CD14-positive monocyte (primary cell): Measurements from ENCODE around the gene HAX1. TPM values are rescaled to one million over a fixed set of nuclear protein-coding genes. Genes with fewer than 3 reads are reported as not detected.

Experiments used
- DNase-seq, 3 donors: peaks; one replicate each; pipeline ENCODE4 v3.0.0-alpha.2; 2011 to 2022
- H2AFZ ChIP-seq: 2 replicates; pipeline ENCODE4 v1.6.0; 2012; ENCODE audit warnings: mild to moderate bottlenecking, low read depth, low read length, inconsistent platforms; ENCODE audit not compliant: insufficient read depth, poor library complexity, severe bottlenecking
- H3K27ac ChIP-seq, 2 donors: 1 replicate in 1 of 2; 2 replicates in 1 of 2; pipeline ENCODE4 v1.5.1; 2012 to 2013; ENCODE audit warnings: low read length in 2 of 2, control low read depth in 1 of 2, inconsistent platforms in 1 of 2, low read depth in 1 of 2, mild to moderate bottlenecking in 1 of 2
- H3K27me3 ChIP-seq, 2 donors: one replicate each; pipeline versions ENCODE4 v1.6.0 to v1.6.1; 2011 to 2013; ENCODE audit warnings: low read length in 2 of 2; ENCODE audit not compliant: control insufficient read depth in 2 of 2, insufficient read depth in 2 of 2
- H3K36me3 ChIP-seq, 2 donors: replicated peaks in 1 of 2; 1 replicate in 1 of 2; 2 replicates in 1 of 2; pipeline versions ENCODE4 v1.5.1 to v1.6.1; 2012 to 2013; ENCODE audit warnings: low read length in 2 of 2, control low read depth in 1 of 2, inconsistent platforms in 1 of 2, mild to moderate bottlenecking in 1 of 2; ENCODE audit not compliant: insufficient read depth in 2 of 2, control insufficient read depth in 1 of 2
- H3K4me1 ChIP-seq, 2 donors: 1 replicate in 1 of 2; 2 replicates in 1 of 2; pipeline versions ENCODE4 v1.5.1 to v1.6.1; 2012 to 2013; ENCODE audit warnings: low read length in 2 of 2, control low read depth in 1 of 2, inconsistent platforms in 1 of 2, mild to moderate bottlenecking in 1 of 2, moderate library complexity in 1 of 2; ENCODE audit not compliant: insufficient read depth in 2 of 2, control insufficient read depth in 1 of 2
- H3K4me2 ChIP-seq: replicated peaks from 2 replicates; pipeline ENCODE3; 2012; ENCODE audit warnings: low read length, moderate library complexity, mild to moderate bottlenecking; ENCODE audit not compliant: poor library complexity, severe bottlenecking; ENCODE audit errors: extremely low read depth
- H3K4me3 ChIP-seq, 3 experiments: fragments of 200-600 bp in 1 of 3; sonication (generic) in 1 of 3; replicated peaks in 1 of 3; 1 replicate in 2 of 3; 2 replicates in 1 of 3; pipeline ENCODE4 v1.5.1; 2011 to 2013; ENCODE audit warnings: low read length in 3 of 3, mild to moderate bottlenecking in 3 of 3, control low read depth in 2 of 3, low read depth in 2 of 3, inconsistent platforms in 1 of 3, moderate library complexity in 1 of 3
- H3K79me2 ChIP-seq: 2 replicates; pipeline ENCODE4 v1.6.0; 2012; ENCODE audit warnings: mild to moderate bottlenecking, control low read depth, inconsistent platforms, low read length, moderate library complexity; ENCODE audit not compliant: insufficient read depth
- H3K9ac ChIP-seq: 2 replicates; pipeline ENCODE4 v1.6.0; 2017; ENCODE audit warnings: low read length, mild to moderate bottlenecking; ENCODE audit not compliant: insufficient read depth, poor library complexity, severe bottlenecking
- H3K9me3 ChIP-seq, 2 donors: replicated peaks in 1 of 2; 1 replicate in 1 of 2; 2 replicates in 1 of 2; pipeline versions ENCODE4 v1.5.1 to v1.6.1; 2012 to 2013; ENCODE audit warnings: low read length in 2 of 2, control low read depth in 1 of 2; ENCODE audit not compliant: control insufficient read depth in 1 of 2, insufficient read depth in 1 of 2
- H4K20me1 ChIP-seq: 2 replicates; pipeline ENCODE4 v1.6.0; 2012; ENCODE audit warnings: mild to moderate bottlenecking, low read length, control low read depth, moderate library complexity; ENCODE audit not compliant: insufficient read depth
- H3K27ac Mint-ChIP-seq, 7 donors: one replicate each; pipeline ENCODE4 v1.8.0; 2020; ENCODE audit warnings: mild to moderate bottlenecking in 7 of 7, mixed read lengths in 7 of 7, moderate library complexity in 6 of 7, inconsistent platforms in 2 of 7
- H3K27me3 Mint-ChIP-seq, 3 donors: one replicate each; pipeline ENCODE4 v1.8.0; 2021 to 2022; ENCODE audit warnings: low read depth in 3 of 3, mild to moderate bottlenecking in 3 of 3, mixed read lengths in 3 of 3, moderate library complexity in 3 of 3, inconsistent platforms in 1 of 3
- H3K36me3 Mint-ChIP-seq, 2 donors: one replicate each; pipeline ENCODE4 v1.8.0; 2020; ENCODE audit warnings: mixed read lengths in 2 of 2, inconsistent platforms in 1 of 2, mild to moderate bottlenecking in 1 of 2
- H3K4me1 Mint-ChIP-seq: one replicate; pipeline ENCODE4 v1.8.0; 2020; ENCODE audit warnings: mild to moderate bottlenecking, mixed read lengths
- H3K4me3 Mint-ChIP-seq, 2 donors: one replicate each; pipeline ENCODE4 v1.8.0; 2020; ENCODE audit warnings: mild to moderate bottlenecking in 2 of 2, mixed read lengths in 2 of 2, moderate library complexity in 1 of 2
- H3K9me3 Mint-ChIP-seq, 7 donors: one replicate each; pipeline ENCODE4 v1.8.0; 2020 to 2022; ENCODE audit warnings: mixed read lengths in 7 of 7, mild to moderate bottlenecking in 6 of 7, moderate library complexity in 6 of 7, inconsistent platforms in 2 of 7
- CTCF ChIP-seq: fragments of 200-600 bp; IDR thresholded peaks from one replicate; pipeline ENCODE4 v1.8.0; 2022; ENCODE audit warnings: antibody characterized with exemption, mild to moderate bottlenecking
- WGBS: methylation state at CpG from one replicate; pipeline ENCODE4 v1.1.5; 2013; ENCODE audit warnings: missing lambda C conversion rate; ENCODE audit not compliant: insufficient coverage; 5-methylcytosine and 5-hydroxymethylcytosine counted together
- intact Hi-C, 2 donors: fragments of 100-400 bp; cut with micrococcal nuclease; formaldehyde crosslinking; loops; one replicate each; pipeline versions ENCODE4 v1.15.0 to v1.15.1; 2023
- polyA plus RNA-seq, 3 donors: library from polyadenylated mRNA; depleted of rRNA in 1 of 3; unstranded in 2 of 3; stranded (reverse) in 1 of 3; fragments of 300-500 nt in 2 of 3; fragments of >200 nt in 1 of 3; fragmentation: Illumina TruSeq in 2 of 3; gene quantifications; 1 replicate in 2 of 3; 2 replicates in 1 of 3; pipeline ENCODE4 v1.2.3, GENCODE V29; 2012 to 2021

The HAX1 gene
- polyA plus RNA-seq, 3 donors, result 51.4 to 94.9 (median 91.7) TPM

DNA sequence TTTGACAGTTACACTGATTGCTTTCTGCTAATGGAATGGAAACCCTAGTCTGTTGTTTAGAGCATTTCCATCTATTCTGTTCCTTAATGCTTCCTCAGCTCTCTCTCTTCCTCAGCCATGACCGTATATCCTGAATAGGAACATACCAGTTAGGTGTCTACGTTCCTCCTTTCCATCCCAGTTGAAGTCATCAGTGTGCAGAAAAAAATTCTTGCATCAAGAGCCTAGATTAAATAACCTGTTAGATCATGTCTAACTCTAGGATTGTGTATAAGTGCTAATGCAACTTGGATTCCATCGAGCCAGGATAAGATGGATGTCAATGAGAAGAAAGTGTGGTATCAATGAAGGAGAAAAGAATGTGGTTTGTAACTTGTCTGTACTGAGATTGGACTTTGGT lies 32.9 kb upstream of the HAX1 start:
- no peak overlapping the region for H3K27ac ChIP-seq
- H3K27ac Mint-ChIP-seq, result peak overlapping the region in 2 of 7 donors; percentile 5 to 46
- no peaks in the 10 kb centered on the region for H3K27me3 Mint-ChIP-seq
- no peak for TF ChIP-seq CTCF
- H3K4me1 ChIP-seq, result no peaks in the 10 kb centered on the region
- H2AFZ ChIP-seq, result no peak overlapping the region
- H3K36me3 Mint-ChIP-seq, result peaks cover 89 to 100% of the 10 kb centered on the region in 2 donors
- no peaks in the 10 kb centered on the region for H3K4me1 Mint-ChIP-seq
- H4K20me1 ChIP-seq, result peaks cover 62% of the 10 kb centered on the region
- H3K4me2 ChIP-seq, result no peak overlapping the region
- no CpG with 5 or more reads among the region's 3 CpGs for WGBS
- H3K9me3 Mint-ChIP-seq, result no peaks in the 10 kb centered on the region
- no peak for DNase-seq
- no peak overlapping the region for H3K4me3 Mint-ChIP-seq
- H3K4me3 ChIP-seq, result no peak overlapping the region
- peaks cover 61% of the 10 kb centered on the region for H3K79me2 ChIP-seq
- intact Hi-C loops, result no loop called here
- no peaks in the 10 kb centered on the region for H3K9me3 ChIP-seq
- H3K36me3 ChIP-seq, result peaks cover 97 to 100% of the 10 kb centered on the region in 2 donors
- no peak overlapping the region for H3K9ac ChIP-seq
- no peaks in the 10 kb centered on the region for H3K27me3 ChIP-seq

- no peak overlapping the region for H2AFZ ChIP-seq
- Mint-ChIP-seq H3K27me3 (no peaks in the 10 kb centered on the region), H3K9me3 (no peaks in the 10 kb centered on the region), H3K36me3 (peaks cover 89 to 100% of the 10 kb centered on the region in 2 donors), H3K4me1 (no peaks in the 10 kb centered on the region), H3K4me3 (no peak overlapping the region), H3K27ac (no peak overlapping the region)
- no peak for DNase-seq
- H3K9me3 ChIP-seq, result no peaks in the 10 kb centered on the region
- H3K9ac ChIP-seq, result no peak overlapping the region
- H3K4me2 ChIP-seq, result no peak overlapping the region
- H3K36me3 ChIP-seq, result peaks cover 97 to 100% of the 10 kb centered on the region in 2 donors
- peaks cover 55% of the 10 kb centered on the region for H3K79me2 ChIP-seq
- H3K27me3 ChIP-seq, result no peaks in the 10 kb centered on the region
- intact Hi-C loops, result no loop called here
- WGBS, result no CpG with 5 or more reads among the region's 3 CpGs
- no peak for TF ChIP-seq CTCF
- H3K4me1 ChIP-seq, result no peaks in the 10 kb centered on the region
- peaks cover 66% of the 10 kb centered on the region for H4K20me1 ChIP-seq
- H3K4me3 ChIP-seq, result no peak overlapping the region
- H3K27ac ChIP-seq, result no peak overlapping the region
These were observed 32.1 kb upstream of the HAX1 start for GRCh38 chr1:154240294-154240833.
